ENCODE data around the gene TSPAN11. TPM values are rescaled to one million over a fixed set of nuclear protein-coding genes. Genes with fewer than 3 reads are reported as not detected.

The TSPAN11 gene
- total and polyA plus RNA-seq, 2 experiments from 2014 or later = 5.2 to 9.6 TPM

DNA sequence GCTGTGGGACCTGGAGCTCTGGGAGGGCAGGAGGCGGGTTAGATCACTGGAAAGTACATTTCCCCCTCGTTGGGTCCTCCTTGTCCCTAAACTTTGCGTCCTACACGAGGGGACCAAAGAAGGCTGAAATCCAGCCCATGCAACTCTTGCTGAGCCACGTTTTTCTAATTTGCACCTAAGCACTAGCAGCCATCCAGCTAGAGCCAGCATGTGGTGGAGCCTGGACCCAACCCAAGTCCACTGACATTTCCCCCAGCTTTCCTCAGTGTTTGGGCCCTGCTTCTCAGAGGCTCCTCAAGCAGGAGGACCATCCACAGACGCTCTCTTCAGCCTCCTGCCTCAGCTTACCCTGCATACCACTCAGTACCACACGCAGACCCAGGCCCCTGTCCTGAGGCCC is 49.7 kb downstream of the TSPAN11 start:
- no peak overlapping the region for H3K4me2 ChIP-seq
- H3K27me3 ChIP-seq = peaks cover 5% of the 10 kb centered on the region
- no peak for DNase-seq (ENCODE audit: low spot score)
- no peaks in the 10 kb centered on the region for H3K79me2 ChIP-seq
- TF ChIP-seq EZH2 (IDR thresholded peaks at IDR 0.05; ENCODE audit: borderline replicate concordance) (no peak), EZH2phosphoT487 (IDR thresholded peaks at IDR 0.05; ENCODE audit: low read depth, severe bottlenecking, unreplicated experiment) (no peak)
- TF ChIP-seq, protein P1, sequence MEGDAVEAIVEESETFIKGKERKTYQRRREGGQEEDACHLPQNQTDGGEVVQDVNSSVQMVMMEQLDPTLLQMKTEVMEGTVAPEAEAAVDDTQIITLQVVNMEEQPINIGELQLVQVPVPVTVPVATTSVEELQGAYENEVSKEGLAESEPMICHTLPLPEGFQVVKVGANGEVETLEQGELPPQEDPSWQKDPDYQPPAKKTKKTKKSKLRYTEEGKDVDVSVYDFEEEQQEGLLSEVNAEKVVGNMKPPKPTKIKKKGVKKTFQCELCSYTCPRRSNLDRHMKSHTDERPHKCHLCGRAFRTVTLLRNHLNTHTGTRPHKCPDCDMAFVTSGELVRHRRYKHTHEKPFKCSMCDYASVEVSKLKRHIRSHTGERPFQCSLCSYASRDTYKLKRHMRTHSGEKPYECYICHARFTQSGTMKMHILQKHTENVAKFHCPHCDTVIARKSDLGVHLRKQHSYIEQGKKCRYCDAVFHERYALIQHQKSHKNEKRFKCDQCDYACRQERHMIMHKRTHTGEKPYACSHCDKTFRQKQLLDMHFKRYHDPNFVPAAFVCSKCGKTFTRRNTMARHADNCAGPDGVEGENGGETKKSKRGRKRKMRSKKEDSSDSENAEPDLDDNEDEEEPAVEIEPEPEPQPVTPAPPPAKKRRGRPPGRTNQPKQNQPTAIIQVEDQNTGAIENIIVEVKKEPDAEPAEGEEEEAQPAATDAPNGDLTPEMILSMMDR (IDR thresholded peaks at IDR 0.05; ENCODE audit: poor library complexity) = no peak
- WGBS (ENCODE audit: low lambda C conversion rate, missing lambda C conversion rate) = 71% methylated on average over 7 of the region's 7 CpGs
- H3K36me3 ChIP-seq (replicated peaks; ENCODE audit: insufficient read depth, low read depth) = no peaks in the 10 kb centered on the region
- no peak overlapping the region for H2AFZ ChIP-seq
- no peaks in the 10 kb centered on the region for H3K9me2 ChIP-seq (replicated peaks; ENCODE audit: insufficient read depth)
- no peaks in the 10 kb centered on the region for H4K20me1 ChIP-seq (ENCODE audit: insufficient read depth, poor library complexity, severe bottlenecking)
- peak overlapping the region; percentile 20 for H3K27ac ChIP-seq
- no peak overlapping the region for H3K4me3 ChIP-seq
- peaks cover 6% of the 10 kb centered on the region for H3K4me1 ChIP-seq (ENCODE audit: insufficient read depth)
- no peaks in the 10 kb centered on the region for H3K9me3 ChIP-seq (ENCODE audit: low read depth)

DNA sequence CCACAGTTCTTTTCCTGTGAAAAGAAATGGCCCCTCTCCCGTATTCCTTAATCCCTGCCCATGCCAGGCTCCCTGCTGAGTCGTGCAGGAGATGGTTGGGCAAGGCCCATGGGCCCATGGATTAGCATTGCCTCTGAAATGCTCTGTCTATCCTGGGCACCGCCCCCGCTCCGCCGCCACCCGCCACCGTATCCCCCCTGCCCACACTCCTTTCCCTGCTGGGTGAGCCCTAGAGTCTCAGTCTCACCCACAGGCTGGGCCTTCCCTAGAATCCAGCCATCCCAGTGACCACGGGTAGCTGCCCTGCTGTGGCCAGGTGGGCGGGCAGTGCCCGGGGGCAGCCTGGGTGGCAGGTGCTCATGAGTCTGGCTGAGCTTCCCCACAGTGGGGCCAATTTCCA is 50.6 kb downstream of the TSPAN11 start:
- WGBS (ENCODE audit: low lambda C conversion rate, missing lambda C conversion rate) = 79% methylated on average over 11 of the region's 11 CpGs
- no peaks in the 10 kb centered on the region for H3K79me2 ChIP-seq
- H4K20me1 ChIP-seq (ENCODE audit: insufficient read depth, poor library complexity, severe bottlenecking) = no peaks in the 10 kb centered on the region
- H3K4me2 ChIP-seq = no peak overlapping the region
- no peaks in the 10 kb centered on the region for H3K36me3 ChIP-seq (replicated peaks; ENCODE audit: insufficient read depth, low read depth)
- no peak overlapping the region for H3K4me3 ChIP-seq
- H3K9me2 ChIP-seq (replicated peaks; ENCODE audit: insufficient read depth) = no peaks in the 10 kb centered on the region
- H2AFZ ChIP-seq = no peak overlapping the region
- DNase-seq (ENCODE audit: low spot score) = no peak
- H3K4me1 ChIP-seq (ENCODE audit: insufficient read depth) = peaks cover 6% of the 10 kb centered on the region
- H3K27ac ChIP-seq = no peak overlapping the region
- H3K27me3 ChIP-seq = peaks cover 5% of the 10 kb centered on the region
- TF ChIP-seq, protein P1 (IDR thresholded peaks at IDR 0.05; ENCODE audit: poor library complexity) = no peak
- H3K9me3 ChIP-seq (ENCODE audit: low read depth) = no peaks in the 10 kb centered on the region

DNA sequence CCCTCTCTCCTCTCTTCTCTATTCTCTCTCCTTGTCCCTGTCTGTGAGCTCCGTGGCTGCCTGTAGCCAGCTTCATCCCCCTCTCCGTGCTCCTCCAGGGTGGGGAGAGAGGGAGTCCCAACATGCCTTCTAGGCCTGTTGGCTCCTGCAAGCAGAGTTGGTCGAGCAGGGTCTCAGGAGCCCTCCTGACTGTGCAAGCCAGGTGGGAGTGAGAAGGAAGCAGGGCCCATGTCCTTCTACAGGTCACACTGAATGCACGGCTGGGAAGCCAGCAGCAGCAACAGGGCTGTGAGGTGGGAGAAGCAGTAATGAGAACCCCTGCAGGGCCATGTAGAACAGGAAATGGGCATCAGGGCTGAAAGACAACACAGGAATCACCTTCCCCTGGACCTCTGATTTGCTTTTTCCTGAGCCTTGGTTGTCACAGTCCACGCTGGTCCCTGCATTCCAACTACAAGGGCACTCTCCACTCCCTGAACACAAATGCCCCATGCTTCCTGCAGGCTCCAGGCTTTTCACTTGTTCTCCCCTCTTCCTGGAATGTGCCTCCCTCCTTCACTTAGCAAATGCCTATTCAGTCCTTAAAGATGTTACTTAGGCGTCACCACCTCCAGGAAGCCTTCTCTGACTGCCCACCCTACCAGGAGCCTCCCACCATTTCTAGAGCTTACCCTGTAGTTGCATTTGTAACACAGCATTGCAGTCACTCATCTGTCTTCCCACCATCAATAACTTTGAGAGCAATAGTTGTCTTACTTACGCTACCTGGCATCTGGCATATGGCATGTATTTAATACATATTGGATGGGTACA is 51.2 kb downstream of the TSPAN11 start:
- WGBS (ENCODE audit: low lambda C conversion rate, missing lambda C conversion rate) = 90% methylated on average over 7 of the region's 7 CpGs
- Histone ChIP-seq H3K27ac (no peak overlapping the region), H3K4me2 (no peak overlapping the region), H3K79me2 (no peaks in the 10 kb centered on the region), H3K4me3 (no peak overlapping the region), H2AFZ (no peak overlapping the region), H3K27me3 (peaks cover 5% of the 10 kb centered on the region), H4K20me1 (ENCODE audit: insufficient read depth, poor library complexity, severe bottlenecking) (no peaks in the 10 kb centered on the region), H3K4me1 (ENCODE audit: insufficient read depth) (peaks cover 6% of the 10 kb centered on the region), H3K9me2 (replicated peaks; ENCODE audit: insufficient read depth) (no peaks in the 10 kb centered on the region), H3K9me3 (ENCODE audit: low read depth) (no peaks in the 10 kb centered on the region), H3K36me3 (replicated peaks; ENCODE audit: insufficient read depth, low read depth) (no peaks in the 10 kb centered on the region)
- no peak for DNase-seq (ENCODE audit: low spot score)
- TF ChIP-seq, protein P1 (IDR thresholded peaks at IDR 0.05; ENCODE audit: poor library complexity) = no peak
- TF ChIP-seq EZH2 (IDR thresholded peaks at IDR 0.05; ENCODE audit: borderline replicate concordance) (no peak), EZH2phosphoT487 (IDR thresholded peaks at IDR 0.05; ENCODE audit: low read depth, severe bottlenecking, unreplicated experiment) (no peak)

All from hepatocyte (in vitro differentiated cells).